PC-9 (cell line): Measurements from ENCODE around the gene PTX4. TPM values are rescaled to one million over a fixed set of nuclear protein-coding genes. Genes with fewer than 3 reads are reported as not detected.

Experiments used
- BruUV-seq: library from RNA; stranded (reverse); fragments of 400-500 nt; replicated peaks from 2 replicates; lab custom pipeline; 2021; lab: Mats Ljungman, UMichigan
- CTCF ChIA-PET: fragments of 300-600 bp; sonication (Branson Sonifier 250); formaldehyde crosslinking; loops from one replicate; lab custom pipeline; 2022; ENCODE audit warnings: antibody characterized with exemption; lab: Charles Lee
- POLR2A ChIA-PET: fragments of 300-600 bp; sonication (Branson Sonifier 250); formaldehyde crosslinking; loops from one replicate; lab custom pipeline; 2022; ENCODE audit warnings: antibody characterized with exemption; ENCODE audit not compliant: unreplicated experiment; lab: Charles Lee
- DNase-seq, 2 experiments: peaks; one replicate each; pipeline versions ENCODE4 v3.0.0 to v3.0.0-alpha.2; 2015 to 2022; ENCODE audit warnings: mixed read lengths in 1 of 2
- H2AFZ ChIP-seq: fragments of 200-600 bp; sonication (generic); 2 replicates; pipeline ENCODE4 v1.8.1; 2017; ENCODE audit warnings: antibody characterized with exemption
- H3F3A ChIP-seq: fragments of 200-600 bp; sonication (generic); 2 replicates; pipeline ENCODE4 v1.8.1; 2017; ENCODE audit warnings: antibody characterized with exemption, mild to moderate bottlenecking, low read depth; ENCODE audit not compliant: insufficient read depth
- H3K27ac ChIP-seq: fragments of 200-600 bp; sonication (generic); 2 replicates; pipeline ENCODE4 v1.6.1; 2016; ENCODE audit warnings: mixed run types
- H3K27me3 ChIP-seq: fragments of 200-600 bp; sonication (generic); 2 replicates; pipeline ENCODE4 v1.6.1; 2016; ENCODE audit warnings: low read depth, mixed run types; ENCODE audit not compliant: insufficient read depth
- H3K36me3 ChIP-seq: fragments of 200-600 bp; sonication (generic); 2 replicates; pipeline ENCODE4 v1.6.1; 2016; ENCODE audit warnings: low read depth, mixed run types
- H3K4me1 ChIP-seq: fragments of 200-600 bp; sonication (generic); replicated peaks from 2 replicates; pipeline ENCODE4 v1.6.1; 2016; ENCODE audit warnings: mixed run types; ENCODE audit not compliant: insufficient read depth
- H3K4me2 ChIP-seq: fragments of 200-600 bp; sonication (generic); 2 replicates; pipeline ENCODE4 v1.6.1; 2017; ENCODE audit warnings: mixed run types
- H3K4me3 ChIP-seq: fragments of 200-600 bp; sonication (generic); 2 replicates; pipeline ENCODE4 v1.6.1; 2016; ENCODE audit warnings: mixed run types
- H3K79me2 ChIP-seq: fragments of 200-600 bp; sonication (generic); 2 replicates; pipeline ENCODE4 v1.6.1; 2017; ENCODE audit warnings: low read depth, mixed run types
- H3K9me2 ChIP-seq: fragments of 200-600 bp; sonication (generic); 2 replicates; pipeline ENCODE4 v1.8.1; 2017; ENCODE audit warnings: mild to moderate bottlenecking; ENCODE audit not compliant: insufficient read depth
- H3K9me3 ChIP-seq: fragments of 200-600 bp; sonication (generic); 2 replicates; pipeline ENCODE4 v1.8.1; 2016; ENCODE audit warnings: low read depth; ENCODE audit not compliant: insufficient read depth
- H4K20me1 ChIP-seq: fragments of 200-600 bp; sonication (generic); 2 replicates; pipeline ENCODE4 v1.8.1; 2017; ENCODE audit not compliant: insufficient read depth
- EZH2 ChIP-seq: fragments of 200-600 bp; sonication (generic); IDR thresholded peaks from 2 replicates; pipeline ENCODE4 v1.8.0; 2017; ENCODE audit warnings: antibody characterized with exemption, low read depth
- intact Hi-C: fragments of 100-400 bp; cut with micrococcal nuclease; formaldehyde crosslinking; loops from one replicate; pipeline ENCODE4 v1.10.0; 2022; ENCODE audit not compliant: unreplicated experiment
- total RNA-seq: library from RNA; stranded (reverse); gene quantifications from 2 replicates; pipeline ENCODE4 v1.2.3, GENCODE V29; 2021
- TF ChIP-seq, protein P1 (sequence below): fragments of 200-600 bp; sonication (generic); conservative IDR thresholded peaks from 2 replicates; pipeline ENCODE4 v1.6.1; 2017; ENCODE audit warnings: mixed run types, antibody characterized with exemption, mild to moderate bottlenecking, moderate library complexity

The PTX4 gene
- total RNA-seq, 1 experiment from 2014 or later: 0.39 TPM

DNA sequence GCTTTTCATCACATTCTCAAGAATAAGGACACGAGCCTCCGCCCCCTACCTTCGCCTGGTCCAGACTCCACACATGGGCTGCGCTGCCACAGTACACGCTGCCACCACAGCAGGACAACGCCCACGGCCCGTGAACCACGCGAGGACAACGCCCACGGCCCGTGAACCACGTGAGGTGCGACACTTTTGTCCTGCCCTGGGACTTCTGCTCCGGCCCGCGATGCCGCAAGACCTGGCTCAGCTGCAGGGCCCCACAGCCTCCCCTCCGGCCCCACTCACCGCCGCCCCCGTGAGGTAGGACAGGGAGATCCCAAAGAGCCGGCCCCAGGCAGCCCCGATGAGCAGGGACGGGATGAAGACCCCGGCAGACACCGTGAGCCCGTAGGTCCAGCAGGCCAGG, 38.5 kb downstream of the PTX4 start:
- H4K20me1 ChIP-seq: no peaks in the 10 kb centered on the region
- H3K4me2 ChIP-seq: no peak overlapping the region
- H3K79me2 ChIP-seq: no peaks in the 10 kb centered on the region
- intact Hi-C loops: no loop called here
- BruUV-seq: no TSS peak
- no peaks in the 10 kb centered on the region for H3K9me3 ChIP-seq
- no peaks in the 10 kb centered on the region for H3F3A ChIP-seq
- ChIA-PET POLR2A (no interaction called here), CTCF (no interaction called here)
- no peak overlapping the region for H3K4me3 ChIP-seq
- no peak overlapping the region for H2AFZ ChIP-seq
- no peak for DNase-seq
- H3K27ac ChIP-seq: no peak overlapping the region
- no peak for TF ChIP-seq EZH2
- TF ChIP-seq, protein P1, sequence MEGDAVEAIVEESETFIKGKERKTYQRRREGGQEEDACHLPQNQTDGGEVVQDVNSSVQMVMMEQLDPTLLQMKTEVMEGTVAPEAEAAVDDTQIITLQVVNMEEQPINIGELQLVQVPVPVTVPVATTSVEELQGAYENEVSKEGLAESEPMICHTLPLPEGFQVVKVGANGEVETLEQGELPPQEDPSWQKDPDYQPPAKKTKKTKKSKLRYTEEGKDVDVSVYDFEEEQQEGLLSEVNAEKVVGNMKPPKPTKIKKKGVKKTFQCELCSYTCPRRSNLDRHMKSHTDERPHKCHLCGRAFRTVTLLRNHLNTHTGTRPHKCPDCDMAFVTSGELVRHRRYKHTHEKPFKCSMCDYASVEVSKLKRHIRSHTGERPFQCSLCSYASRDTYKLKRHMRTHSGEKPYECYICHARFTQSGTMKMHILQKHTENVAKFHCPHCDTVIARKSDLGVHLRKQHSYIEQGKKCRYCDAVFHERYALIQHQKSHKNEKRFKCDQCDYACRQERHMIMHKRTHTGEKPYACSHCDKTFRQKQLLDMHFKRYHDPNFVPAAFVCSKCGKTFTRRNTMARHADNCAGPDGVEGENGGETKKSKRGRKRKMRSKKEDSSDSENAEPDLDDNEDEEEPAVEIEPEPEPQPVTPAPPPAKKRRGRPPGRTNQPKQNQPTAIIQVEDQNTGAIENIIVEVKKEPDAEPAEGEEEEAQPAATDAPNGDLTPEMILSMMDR: no peak
- H3K36me3 ChIP-seq: no peaks in the 10 kb centered on the region
- no peaks in the 10 kb centered on the region for H3K9me2 ChIP-seq
- no peaks in the 10 kb centered on the region for H3K27me3 ChIP-seq
- no peaks in the 10 kb centered on the region for H3K4me1 ChIP-seq

DNA sequence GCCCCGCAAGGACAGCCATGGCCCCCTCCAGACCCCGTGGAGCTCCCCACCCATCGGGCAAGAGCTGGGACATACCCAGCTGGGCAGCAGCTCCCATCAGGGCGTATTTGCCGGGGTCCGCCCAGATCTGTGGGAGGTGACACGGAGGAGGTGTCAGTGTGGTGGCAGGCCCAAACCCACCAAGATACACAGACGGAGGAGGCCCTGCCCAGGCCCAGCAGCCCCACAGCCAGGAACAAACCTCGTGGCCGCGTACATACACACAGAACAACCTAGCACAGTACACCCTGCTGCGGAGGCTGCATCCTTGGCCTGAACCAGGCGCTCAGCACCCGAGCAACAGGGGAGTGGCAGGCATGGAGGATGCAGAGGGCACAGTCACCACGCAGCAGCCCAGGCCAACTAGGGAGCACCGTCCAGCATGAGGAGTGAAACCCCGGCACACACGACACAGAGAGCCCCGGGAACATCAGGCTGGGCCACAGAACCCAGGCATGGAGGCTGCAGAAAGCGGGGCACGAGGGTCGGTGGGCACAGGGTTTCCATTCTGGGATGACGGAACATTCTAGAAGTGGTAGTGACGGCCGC, 39.4 kb downstream of the PTX4 start:
- ChIA-PET POLR2A (no interaction called here), CTCF (no interaction called here)
- Histone ChIP-seq H3K79me2 (no peaks in the 10 kb centered on the region), H3K4me1 (no peaks in the 10 kb centered on the region), H3K9me2 (no peaks in the 10 kb centered on the region), H3K27me3 (no peaks in the 10 kb centered on the region), H3F3A (no peaks in the 10 kb centered on the region), H3K27ac (no peak overlapping the region), H2AFZ (no peak overlapping the region), H3K9me3 (no peaks in the 10 kb centered on the region), H4K20me1 (no peaks in the 10 kb centered on the region), H3K36me3 (no peaks in the 10 kb centered on the region), H3K4me2 (no peak overlapping the region), H3K4me3 (no peak overlapping the region)
- no TSS peak for BruUV-seq
- DNase-seq: no peak
- intact Hi-C loops: no loop called here
- TF ChIP-seq, protein P1: no peak
- no peak for TF ChIP-seq EZH2

DNA sequence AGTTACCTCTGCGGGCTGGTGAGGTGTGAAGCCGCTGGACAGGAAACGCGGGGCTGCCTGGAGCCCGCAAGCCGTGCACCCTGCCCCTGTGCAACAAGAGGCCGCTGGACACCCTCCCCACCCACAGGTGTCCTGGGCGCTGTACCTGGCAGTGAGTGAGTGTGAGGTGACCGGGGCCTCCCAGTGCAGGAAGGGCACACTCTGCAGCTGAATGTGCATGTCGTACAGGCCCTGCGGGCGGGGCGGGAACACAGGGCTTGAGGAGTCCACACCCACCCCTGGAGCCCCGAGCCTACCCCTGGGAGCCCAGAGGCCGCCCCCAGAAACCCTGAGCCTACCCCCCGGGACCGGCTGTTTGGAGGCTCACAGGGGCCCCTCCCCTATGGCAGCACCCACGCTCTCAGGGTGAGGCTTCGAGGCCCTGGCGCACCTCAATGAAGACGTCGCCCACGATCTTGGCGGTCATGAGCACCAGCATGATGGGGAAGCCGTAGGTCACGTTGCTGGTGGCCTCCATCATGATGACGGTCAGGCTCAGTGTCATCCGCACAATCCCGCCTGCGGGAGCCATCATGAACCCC, 40.1 kb downstream of the PTX4 start:
- intact Hi-C loops: no loop called here
- Histone ChIP-seq H3K9me2 (no peaks in the 10 kb centered on the region), H3K4me3 (no peak overlapping the region), H4K20me1 (no peaks in the 10 kb centered on the region), H3K79me2 (no peaks in the 10 kb centered on the region), H2AFZ (no peak overlapping the region), H3K27me3 (no peaks in the 10 kb centered on the region), H3K9me3 (no peaks in the 10 kb centered on the region), H3K27ac (no peak overlapping the region), H3K4me1 (no peaks in the 10 kb centered on the region), H3K4me2 (no peak overlapping the region), H3F3A (no peaks in the 10 kb centered on the region), H3K36me3 (no peaks in the 10 kb centered on the region)
- ChIA-PET CTCF (no interaction called here), POLR2A (no interaction called here)
- no peak for TF ChIP-seq EZH2
- TF ChIP-seq, protein P1: no peak
- no peak for DNase-seq
- no TSS peak for BruUV-seq
